Measurements from ENCODE around the gene COL16A1.
A peak's percentile ranks its signal among the peaks of the same experiment; 100 is the strongest.
"Not testable (repeated sequence)": the region's sequence is repeated elsewhere in the genome, so short reads cannot be mapped to it uniquely, and the experiment has no call there.

COL16A1 gene

DNA sequence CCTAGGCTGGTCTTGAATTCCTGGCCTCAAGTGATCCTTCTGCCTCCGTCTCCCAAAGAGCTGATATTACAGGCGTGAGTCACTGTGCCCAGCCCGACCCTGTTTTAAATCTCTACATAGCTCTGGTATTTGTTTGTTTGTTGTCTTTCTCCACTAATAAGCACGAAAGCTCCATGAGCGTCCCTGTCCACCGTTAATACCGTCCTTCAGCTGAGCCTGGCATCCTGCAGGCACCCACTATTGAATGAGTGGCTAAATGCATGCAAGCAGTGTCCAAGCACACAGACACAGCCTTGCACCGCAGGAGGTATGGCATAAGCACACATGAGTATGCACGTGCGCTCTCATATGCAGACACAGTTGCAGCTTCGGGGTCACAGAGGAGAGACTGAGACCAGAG lies 4.5 kb upstream of the COL16A1 start:
- no peak overlapping the region for H3K4me3 ChIP-seq (ENCODE audit: low read depth, low read length)
- CTCF ChIA-PET = interaction anchor here (0.7 to 3.2 kb wide), 9 partner anchors 8 to 80 kb away, joined by 3 to 13 read pairs (median 3); no protein-coding TSS in a partner anchor
- TF ChIP-seq CTCF (IDR thresholded peaks at IDR 0.05; ENCODE audit: insufficient read depth, low read length, missing control alignments) = no peak
- DNase-seq (ENCODE audit: low read depth, low spot score) = no peak
- POLR2A ChIA-PET = interaction anchor here (0.7 kb wide), 1 partner anchor 63 kb away, joined by 3 read pairs; the partner anchor contains the start of gene PEF1

DNA sequence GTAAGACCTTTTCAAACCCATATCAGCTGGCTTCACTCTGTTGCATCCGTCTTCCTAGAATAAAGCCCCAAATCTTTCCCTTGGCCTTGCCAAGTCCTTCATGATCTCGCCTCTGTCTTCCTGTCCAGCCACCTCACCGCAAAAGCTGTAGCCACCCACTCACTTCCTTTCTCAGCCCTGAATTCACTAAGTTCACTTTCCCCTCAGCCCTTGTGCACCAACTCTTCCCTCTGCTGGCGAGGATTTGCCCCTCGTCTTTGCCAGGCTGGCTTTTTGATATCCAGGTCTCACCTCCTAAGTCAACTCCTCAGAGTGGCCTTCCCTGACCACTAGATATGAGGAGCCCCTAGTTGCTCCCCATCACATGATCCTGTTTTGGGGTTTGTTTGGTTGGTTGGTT lies 3.9 kb upstream of the COL16A1 start:
- no peak for DNase-seq (ENCODE audit: low read depth, low spot score)
- no peak overlapping the region for H3K4me3 ChIP-seq (ENCODE audit: low read depth, low read length)
- peak; percentile 30 for TF ChIP-seq CTCF (IDR thresholded peaks at IDR 0.05; ENCODE audit: insufficient read depth, low read length, missing control alignments)
- ChIA-PET CTCF (interaction anchor here (0.7 to 3.2 kb wide), 10 partner anchors 8 to 82 kb away, joined by 3 to 13 read pairs (median 3); no protein-coding TSS in a partner anchor), POLR2A (interaction anchor here (0.6 to 0.7 kb wide), 2 partner anchors 63 to 87 kb away, joined by 3 read pairs; partner anchors contain the start of gene PEF1)

- not testable (repeated sequence) for DNase-seq (ENCODE audit: low read depth, low spot score); H3K4me3 ChIP-seq (ENCODE audit: low read depth, low read length)
- ChIA-PET CTCF (interaction anchor here (0.8 to 3.2 kb wide), 5 partner anchors 9 to 82 kb away, joined by 3 to 13 read pairs (median 4); no protein-coding TSS in a partner anchor), POLR2A (interaction anchor here (0.6 kb wide), 1 partner anchor 87 kb away, joined by 3 read pairs; no protein-coding TSS in a partner anchor)
These were observed 3.3 kb upstream of the COL16A1 start for GRCh38 chr1:31707059-31707600.

DNA sequence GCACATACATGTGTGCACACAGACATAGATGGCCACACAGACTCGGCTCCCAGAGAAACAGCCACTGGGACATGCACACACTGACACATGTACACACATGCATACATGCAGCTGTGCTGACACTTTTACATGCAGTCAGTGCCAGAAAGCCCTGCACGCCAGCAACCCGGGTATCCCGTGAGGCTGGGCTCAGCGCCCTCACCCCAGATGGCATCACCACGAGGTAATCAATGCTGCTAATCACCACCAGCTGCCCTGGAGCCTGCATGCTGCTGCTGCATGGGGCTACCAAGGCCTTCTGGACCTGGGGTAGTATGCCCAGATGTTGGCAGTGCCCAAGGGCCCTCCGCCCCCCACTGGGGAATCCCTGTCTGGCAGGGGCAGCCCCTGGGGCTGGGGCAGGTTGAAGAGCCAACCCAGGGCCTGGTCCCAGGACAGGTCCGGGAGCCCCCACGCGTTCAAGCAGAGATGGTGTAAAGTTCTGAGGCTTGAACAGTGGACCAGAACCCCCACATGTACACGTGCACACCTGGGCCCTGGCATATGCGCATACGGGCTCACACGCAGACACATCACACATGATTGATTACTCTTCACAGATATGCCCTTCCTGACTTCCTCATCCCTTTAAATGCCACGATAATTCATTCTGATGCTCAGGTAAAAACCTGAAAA lies 2.7 kb upstream of the COL16A1 start:
- ChIA-PET POLR2A (no interaction called here), CTCF (interaction anchor here (0.8 to 6.9 kb wide), 7 partner anchors 8 to 83 kb away, joined by 3 to 117 read pairs (median 10); no protein-coding TSS in a partner anchor)
- no peak for TF ChIP-seq CTCF (IDR thresholded peaks at IDR 0.05; ENCODE audit: insufficient read depth, low read length, missing control alignments)
- H3K4me3 ChIP-seq (ENCODE audit: low read depth, low read length) = no peak overlapping the region
- DNase-seq (ENCODE audit: low read depth, low spot score) = no peak

DNA sequence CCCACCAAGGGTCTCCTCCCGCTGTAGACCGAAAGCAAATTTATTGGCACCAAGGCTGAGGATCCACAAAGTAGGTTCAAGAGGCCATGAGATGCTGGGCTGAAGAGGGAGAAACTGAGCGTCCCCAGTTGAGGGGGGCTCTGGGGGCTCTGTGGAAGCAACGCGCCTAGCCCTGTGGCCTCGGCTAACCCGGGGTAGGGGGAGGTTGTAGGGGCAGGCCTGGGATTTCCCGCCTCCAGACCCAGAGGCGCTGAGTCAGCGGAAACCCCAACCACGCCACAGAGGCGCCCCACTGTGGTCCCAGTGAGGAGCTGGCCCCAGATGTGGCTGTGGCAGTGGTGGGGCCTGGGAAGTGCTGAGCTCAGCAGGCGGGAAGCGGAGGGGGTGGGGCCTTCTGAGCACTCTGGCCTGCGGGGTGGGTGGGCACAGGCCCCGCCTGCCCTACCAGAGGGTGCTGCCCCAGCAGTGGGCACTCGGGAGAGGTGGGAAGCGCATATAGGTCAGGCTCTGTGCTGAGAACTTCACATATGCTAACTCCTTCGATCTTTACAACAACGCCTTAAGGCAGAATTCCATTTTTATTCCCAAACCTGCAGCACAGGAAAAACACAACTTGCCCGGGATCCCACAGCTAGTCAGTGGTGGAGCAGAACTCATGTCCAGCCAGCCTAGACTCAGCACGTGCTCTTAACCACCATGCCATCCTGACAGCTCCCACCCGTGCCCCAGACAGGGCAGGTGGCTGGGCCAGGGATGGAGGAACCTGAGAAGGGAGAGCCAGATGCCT lies 1.5 kb upstream of the COL16A1 start:
- DNase-seq (ENCODE audit: low read depth, low spot score) = no peak
- peak overlapping the region; percentile 80 for H3K4me3 ChIP-seq (ENCODE audit: low read depth, low read length)
- ChIA-PET POLR2A (interaction anchor here (1.6 to 5.7 kb wide), 3 partner anchors 9 to 83 kb away, joined by 4 to 101 read pairs (median 8); partner anchors contain the start of gene PEF1), CTCF (interaction anchor here (0.7 to 6.9 kb wide), 18 partner anchors 9 to 233 kb away, joined by 3 to 117 read pairs (median 4); partner anchors contain the start of gene PTP4A2)
- TF ChIP-seq CTCF (IDR thresholded peaks at IDR 0.05; ENCODE audit: insufficient read depth, low read length, missing control alignments) = peak; percentile 61

DNA sequence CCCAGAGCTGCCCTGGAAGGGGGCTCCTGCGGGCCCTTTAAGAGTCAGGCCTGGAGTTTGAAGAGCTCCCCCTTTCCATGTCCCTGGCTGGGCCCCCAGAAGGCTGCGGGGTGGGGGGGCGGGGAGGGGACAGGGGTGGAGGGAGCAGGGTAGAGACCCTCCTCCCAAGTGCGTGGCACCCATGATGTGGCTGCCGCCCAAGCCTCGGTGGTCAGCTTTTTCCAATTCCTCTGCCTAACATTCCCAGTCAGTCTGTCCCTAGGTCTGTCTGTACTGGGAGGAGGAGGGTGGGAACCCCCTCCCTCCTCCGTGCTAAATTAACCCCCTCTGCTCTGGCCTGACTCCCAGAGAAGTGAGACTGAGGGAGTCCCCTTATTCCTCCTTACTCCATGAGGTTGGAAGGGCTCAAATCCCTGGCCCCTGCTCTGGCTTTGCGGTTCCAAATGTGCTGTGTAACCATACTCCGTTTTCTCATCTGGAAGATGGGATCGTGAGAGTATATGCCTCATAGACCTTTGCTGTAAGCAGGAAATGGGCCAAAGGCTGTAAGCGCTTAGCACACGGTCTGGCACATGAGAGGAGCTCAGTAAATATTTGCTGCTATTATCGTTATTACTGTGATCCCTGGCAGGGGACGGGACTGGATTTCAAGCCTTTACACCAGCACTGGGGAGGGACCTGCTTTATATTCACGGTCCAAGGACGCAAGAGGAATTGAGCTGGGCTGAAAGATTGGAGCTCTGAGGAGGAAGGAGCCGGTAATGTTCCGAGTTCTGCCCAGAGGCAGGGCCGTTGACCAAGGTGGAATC lies 658 bp upstream of the COL16A1 start:
- peak overlapping the region; percentile 80 for H3K4me3 ChIP-seq (ENCODE audit: low read depth, low read length)

More for the DNA sequence above, 658 bp upstream of the COL16A1 start:
- TF ChIP-seq CTCF (IDR thresholded peaks at IDR 0.05; ENCODE audit: insufficient read depth, low read length, missing control alignments) = no peak
- no peak for DNase-seq (ENCODE audit: low read depth, low spot score)
- ChIA-PET POLR2A (interaction anchor here (0.6 to 5.7 kb wide), 9 partner anchors 10 to 84 kb away, joined by 3 to 101 read pairs (median 4); partner anchors contain the start of gene PEF1), CTCF (interaction anchor here (0.7 to 6.9 kb wide), 22 partner anchors 8 to 234 kb away, joined by 3 to 117 read pairs (median 4); partner anchors contain the start of gene PTP4A2)

Measured in AG04449 (cell line).